IMR-90 (cell line): ENCODE data around the gene CPAMD8. TPM values are rescaled to one million over a fixed set of nuclear protein-coding genes. Genes with fewer than 3 reads are reported as not detected.
A peak's percentile ranks its signal among the peaks of the same experiment; 100 is the strongest.

Experiments used
- ATAC-seq: fragments of 200-7000 bp; cut with Tn5 transposase; 2 replicates; pipeline ENCODE4 v1.9.1; 2020; ENCODE audit warnings: low read depth, mild to moderate bottlenecking, moderate library complexity
- BruUV-seq: library from RNA; stranded (reverse); fragments of 400-500 nt; replicated peaks from 2 replicates; lab custom pipeline; 2021; lab: Mats Ljungman, UMichigan
- CTCF ChIA-PET: fragments of 300-600 bp; formaldehyde crosslinking; extraction: SDS; loops from one replicate; lab custom pipeline; 2021; ENCODE audit warnings: antibody characterized with exemption; lab: Yijun Ruan, JAX
- POLR2A ChIA-PET: fragments of 300-600 bp; sonication (Branson Sonifier 250); formaldehyde crosslinking; loops from one replicate; lab custom pipeline; 2022; ENCODE audit warnings: antibody characterized with exemption; ENCODE audit not compliant: unreplicated experiment; lab: Charles Lee
- DNase-seq: peaks from one replicate; pipeline ENCODE4 v3.0.0; 2013
- H2AFZ ChIP-seq: replicated peaks from 2 replicates; pipeline ENCODE3; 2013; ENCODE audit warnings: low read length, mild to moderate bottlenecking; ENCODE audit not compliant: poor library complexity
- H2AK5ac ChIP-seq: 2 replicates; pipeline ENCODE4 v1.6.1; 2013; ENCODE audit warnings: low read depth, low read length, inconsistent platforms
- H2AK9ac ChIP-seq: replicated peaks from 2 replicates; pipeline ENCODE3; 2013; ENCODE audit warnings: mild to moderate bottlenecking, low read depth, low read length, moderate library complexity; ENCODE audit not compliant: poor library complexity
- H2BK120ac ChIP-seq: 2 replicates; pipeline ENCODE4 v1.6.1; 2013; ENCODE audit warnings: low read depth, low read length, inconsistent platforms
- H2BK15ac ChIP-seq: 3 replicates; pipeline ENCODE4 v1.6.1; 2013; ENCODE audit warnings: low read depth, low read length, inconsistent platforms
- H2BK20ac ChIP-seq: 2 replicates; pipeline ENCODE4 v1.6.1; 2013; ENCODE audit warnings: low read depth, mild to moderate bottlenecking, inconsistent platforms, low read length, moderate library complexity
- H2BK5ac ChIP-seq: 2 replicates; pipeline ENCODE4 v1.6.1; 2013; ENCODE audit warnings: mild to moderate bottlenecking, low read depth, low read length, inconsistent platforms; ENCODE audit not compliant: poor library complexity, severe bottlenecking
- H3K14ac ChIP-seq: replicated peaks from 2 replicates; pipeline ENCODE4 v1.6.1; 2013; ENCODE audit warnings: low read depth, low read length, inconsistent platforms
- H3K18ac ChIP-seq: 2 replicates; pipeline ENCODE4 v1.6.1; 2013; ENCODE audit warnings: low read depth, low read length, control low read depth
- H3K23ac ChIP-seq: 2 replicates; pipeline ENCODE4 v1.6.1; 2013; ENCODE audit warnings: low read depth, low read length, inconsistent platforms
- H3K27ac ChIP-seq: 2 replicates; pipeline ENCODE4 v1.5.1; 2013; ENCODE audit warnings: mild to moderate bottlenecking, control low read depth, low read length; ENCODE audit not compliant: insufficient read depth
- H3K27me3 ChIP-seq: 2 replicates; pipeline ENCODE4 v1.6.1; 2013; ENCODE audit warnings: low read length; ENCODE audit not compliant: control insufficient read depth, insufficient read depth
- H3K36me3 ChIP-seq: 2 replicates; pipeline ENCODE4 v1.6.1; 2013; ENCODE audit warnings: low read length, mixed read lengths; ENCODE audit not compliant: control insufficient read depth, insufficient read depth
- H3K4ac ChIP-seq: 2 replicates; pipeline ENCODE4 v1.6.1; 2013; ENCODE audit warnings: low read depth, low read length, inconsistent platforms
- H3K4me1 ChIP-seq: 2 replicates; pipeline ENCODE4 v1.6.1; 2013; ENCODE audit warnings: low read length, mixed read lengths; ENCODE audit not compliant: control insufficient read depth, insufficient read depth
- H3K4me2 ChIP-seq: 2 replicates; pipeline ENCODE4 v1.6.1; 2013; ENCODE audit warnings: low read depth, mild to moderate bottlenecking, control low read depth, low read length, moderate library complexity
- H3K4me3 ChIP-seq: 2 replicates; pipeline ENCODE4 v1.5.1; 2013; ENCODE audit warnings: low read depth, mild to moderate bottlenecking, control low read depth, low read length, moderate library complexity; ENCODE audit not compliant: insufficient read depth
- H3K56ac ChIP-seq: 2 replicates; pipeline ENCODE4 v1.6.1; 2013; ENCODE audit warnings: low read length, inconsistent platforms; ENCODE audit not compliant: insufficient read depth; ENCODE audit errors: extremely low read depth
- H3K79me1 ChIP-seq, 2 experiments: 2 replicates each; pipeline ENCODE4 v1.6.1; 2013; ENCODE audit warnings: low read length in 2 of 2, inconsistent platforms in 1 of 2, low read depth in 1 of 2
- H3K9ac ChIP-seq: 2 replicates; pipeline ENCODE4 v1.6.1; 2013; ENCODE audit warnings: low read depth, low read length, control low read depth
- H3K9me1 ChIP-seq: 2 replicates; pipeline ENCODE4 v1.6.1; 2013; ENCODE audit warnings: low read length, inconsistent platforms; ENCODE audit not compliant: insufficient read depth
- H3K9me3 ChIP-seq: 2 replicates; pipeline ENCODE4 v1.6.1; 2013; ENCODE audit warnings: low read length; ENCODE audit not compliant: control insufficient read depth, insufficient read depth
- H4K20me1 ChIP-seq: 2 replicates; pipeline ENCODE4 v1.6.1; 2013; ENCODE audit warnings: low read length, inconsistent platforms; ENCODE audit not compliant: insufficient read depth
- H4K5ac ChIP-seq: 2 replicates; pipeline ENCODE4 v1.6.1; 2013; ENCODE audit warnings: mild to moderate bottlenecking, low read depth, low read length, control low read depth
- H4K8ac ChIP-seq, 2 experiments: 2 replicates each; pipeline ENCODE4 v1.6.1; 2013; ENCODE audit warnings: low read depth in 2 of 2, low read length in 2 of 2, control low read depth in 1 of 2, inconsistent platforms in 1 of 2
- H4K91ac ChIP-seq: 2 replicates; pipeline ENCODE4 v1.6.1; 2013; ENCODE audit warnings: low read depth, low read length, inconsistent platforms; ENCODE audit not compliant: insufficient read depth
- BHLHE40 ChIP-seq: fragments of 150-350 bp; IDR thresholded peaks from 2 replicates; pipeline ENCODE4 v1.6.1; 2016; ENCODE audit warnings: mild to moderate bottlenecking, low read depth, low read length
- CEBPB ChIP-seq: IDR thresholded peaks from 2 replicates; pipeline ENCODE4 v1.6.1; 2012; ENCODE audit warnings: low read depth, low read length, improper control_type of control experiment
- CHD1 ChIP-seq: IDR thresholded peaks from 2 replicates; pipeline ENCODE4 v1.6.1; 2012; ENCODE audit warnings: low read depth, low read length, improper control_type of control experiment
- ELK1 ChIP-seq: fragments of 150-350 bp; IDR thresholded peaks from 2 replicates; pipeline ENCODE4 v1.6.1; 2016; ENCODE audit warnings: low read depth, mild to moderate bottlenecking, low read length, moderate library complexity, borderline replicate concordance
- FOS ChIP-seq: fragments of 150-350 bp; IDR thresholded peaks from 2 replicates; pipeline ENCODE4 v1.6.1; 2016; ENCODE audit warnings: low read depth, low read length
- MAFK ChIP-seq: IDR thresholded peaks from 2 replicates; pipeline ENCODE4 v1.6.1; 2012; ENCODE audit warnings: low read depth, low read length, improper control_type of control experiment
- MAZ ChIP-seq: IDR thresholded peaks from 2 replicates; pipeline ENCODE4 v1.6.1; 2012; ENCODE audit warnings: low read depth, mild to moderate bottlenecking, low read length, improper control_type of control experiment, moderate library complexity, borderline replicate concordance
- MXI1 ChIP-seq: IDR thresholded peaks from 2 replicates; pipeline ENCODE4 v1.6.1; 2012; ENCODE audit warnings: low read depth, mild to moderate bottlenecking, low read length, moderate library complexity, borderline replicate concordance
- NFE2L2 ChIP-seq: fragments of 150-350 bp; IDR thresholded peaks from 2 replicates; pipeline ENCODE4 v1.6.1; 2016; ENCODE audit warnings: low read depth, mild to moderate bottlenecking, low read length
- POLR2A ChIP-seq: IDR thresholded peaks from 2 replicates; pipeline ENCODE4 v1.6.1; 2012; ENCODE audit warnings: mild to moderate bottlenecking, low read depth, low read length
- RAD21 ChIP-seq: IDR thresholded peaks from 2 replicates; pipeline ENCODE4 v1.6.1; 2012; ENCODE audit warnings: low read length, improper control_type of control experiment
- RCOR1 ChIP-seq: IDR thresholded peaks from 2 replicates; pipeline ENCODE4 v1.6.1; 2012; ENCODE audit warnings: mild to moderate bottlenecking, low read length, improper control_type of control experiment; ENCODE audit not compliant: insufficient replicate concordance
- SMC3 ChIP-seq: fragments of 150-350 bp; IDR thresholded peaks from 2 replicates; pipeline ENCODE4 v1.6.1; 2016; ENCODE audit warnings: low read depth, mild to moderate bottlenecking, antibody characterized with exemption, low read length, moderate library complexity
- USF2 ChIP-seq: fragments of 150-350 bp; IDR thresholded peaks from 2 replicates; pipeline ENCODE4 v1.6.1; 2017; ENCODE audit warnings: mild to moderate bottlenecking, antibody characterized with exemption, low read length, low read depth
- WGBS, 2 experiments: methylation state at CpG; one replicate each; pipeline versions ENCODE4 v1.1.5 to v1.1.7; 2013; ENCODE audit warnings: missing lambda C conversion rate in 2 of 2; ENCODE audit not compliant: insufficient read length in 1 of 2; ENCODE audit errors: extremely low coverage in 2 of 2; 5-methylcytosine and 5-hydroxymethylcytosine counted together
- dilution Hi-C: fragments of 300-500 bp; cut with HindIII; formaldehyde crosslinking; loops from one replicate; pipeline ENCODE4 v1.14.3; 2018; ENCODE audit warnings: low sequenced_read_pairs; ENCODE audit not compliant: unreplicated experiment
- in situ Hi-C: fragments of 300-500 bp; cut with MboI; formaldehyde crosslinking; loops from 3 replicates; pipeline ENCODE4 v1.14.3; 2019; ENCODE audit warnings: low sequenced_read_pairs, inconsistent platforms, mixed read lengths
- intact Hi-C: fragments of 100-400 bp; cut with micrococcal nuclease; formaldehyde crosslinking; loops from 2 replicates; pipeline ENCODE4 v1.10.0; 2022
- polyA plus RNA-seq, 3 experiments: library from polyadenylated mRNA; depleted of rRNA; stranded (reverse); fragments of >200 nt; gene quantifications; 2 replicates each; pipeline ENCODE4 v1.2.3, GENCODE V29; 2012; ENCODE audit warnings: low replicate concordance in 1 of 3
- total RNA-seq: library from RNA; depleted of rRNA; stranded (reverse); fragments of >200 nt; gene quantifications from 2 replicates; pipeline ENCODE4 v1.2.3, GENCODE V29; 2012
- TF ChIP-seq, protein P1 (sequence below): conservative IDR thresholded peaks from 2 replicates; pipeline ENCODE4 v1.5.1; 2012; ENCODE audit warnings: mild to moderate bottlenecking, low read depth, low read length, improper control_type of control experiment

CPAMD8 gene
- total and polyA plus RNA-seq, 2 of the 4 experiments (the other 2 are of a cell fraction) = 0.36 to 0.79 TPM

GRCh38 chr19:16851031-16851712 lies 175.4 kb downstream of the CPAMD8 start:
- dilution Hi-C loops (no loop called here), in situ Hi-C loops (no loop called here), intact Hi-C loops (no loop called here)
- H4K20me1 ChIP-seq = peaks cover 13% of the 10 kb centered on the region
- peak overlapping the region; percentile 92 for H2AK5ac ChIP-seq
- ATAC-seq (peak; percentile 76), DNase-seq (peak; percentile 77)
- peak overlapping the region; percentile 98 for H2BK5ac ChIP-seq
- CTCF ChIA-PET = no interaction called here
- peaks cover 10 to 70% of the 10 kb centered on the region in 2 experiments; a peak in 2 of 4 replicates for H3K79me1 ChIP-seq
- H3K56ac ChIP-seq = no peak overlapping the region
- H3K27ac ChIP-seq = peak overlapping the region; percentile 18; the same call in 1 of the 2 replicates
- H3K9me1 ChIP-seq = peaks cover 37% of the 10 kb centered on the region
- no peak overlapping the region; the same call in 1 of the 2 replicates for H3K18ac ChIP-seq
- no TSS peak for BruUV-seq
- peaks cover 16% of the 10 kb centered on the region for H3K4me1 ChIP-seq
- H3K9me3 ChIP-seq = no peaks in the 10 kb centered on the region
- H3K4ac ChIP-seq = peak overlapping the region; percentile 95; the same call in 1 of the 2 replicates
- H2AK9ac ChIP-seq = peak overlapping the region; percentile 93
- no peak overlapping the region for H3K4me3 ChIP-seq
- H2BK120ac ChIP-seq = peak overlapping the region; percentile 83
- no peak overlapping the region; the same call in 1 of the 2 replicates for H2BK20ac ChIP-seq
- peaks cover 70% of the 10 kb centered on the region for H3K36me3 ChIP-seq
- H4K91ac ChIP-seq = peak overlapping the region; percentile 87
- POLR2A ChIA-PET = interaction anchor here (0.6 kb wide), 1 partner anchor 192 kb away, joined by 5 read pairs; no protein-coding TSS in a partner anchor
- peak overlapping the region in 1 of 2 experiments; percentile 69; a peak in 3 of 4 replicates for H4K8ac ChIP-seq
- no peak overlapping the region for H3K23ac ChIP-seq
- H2AFZ ChIP-seq = peak overlapping the region; percentile 73
- 88% methylated on average over 14 of the region's 33 CpGs; no CpG with 5 or more reads in 1 of the 2 experiments for WGBS, 2 experiments
- H3K14ac ChIP-seq = no peak overlapping the region
- H4K5ac ChIP-seq = no peak overlapping the region
- H3K4me2 ChIP-seq = no peak overlapping the region
- no peaks in the 10 kb centered on the region for H3K27me3 ChIP-seq
- H3K9ac ChIP-seq = no peak overlapping the region
- 0 out of 3 replicates have a peak overlapping the region, but pooled peaks have one; percentile 12 for H2BK15ac ChIP-seq
- TF ChIP-seq RAD21 (no peak), RCOR1 (no peak), CEBPB (no peak), MXI1 (no peak), MAFK (no peak), SMC3 (no peak), POLR2A (no peak), MAZ (no peak), BHLHE40 (no peak), NFE2L2 (no peak), CHD1 (no peak), FOS (no peak), USF2 (no peak), ELK1 (no peak)
- TF ChIP-seq, protein P1, sequence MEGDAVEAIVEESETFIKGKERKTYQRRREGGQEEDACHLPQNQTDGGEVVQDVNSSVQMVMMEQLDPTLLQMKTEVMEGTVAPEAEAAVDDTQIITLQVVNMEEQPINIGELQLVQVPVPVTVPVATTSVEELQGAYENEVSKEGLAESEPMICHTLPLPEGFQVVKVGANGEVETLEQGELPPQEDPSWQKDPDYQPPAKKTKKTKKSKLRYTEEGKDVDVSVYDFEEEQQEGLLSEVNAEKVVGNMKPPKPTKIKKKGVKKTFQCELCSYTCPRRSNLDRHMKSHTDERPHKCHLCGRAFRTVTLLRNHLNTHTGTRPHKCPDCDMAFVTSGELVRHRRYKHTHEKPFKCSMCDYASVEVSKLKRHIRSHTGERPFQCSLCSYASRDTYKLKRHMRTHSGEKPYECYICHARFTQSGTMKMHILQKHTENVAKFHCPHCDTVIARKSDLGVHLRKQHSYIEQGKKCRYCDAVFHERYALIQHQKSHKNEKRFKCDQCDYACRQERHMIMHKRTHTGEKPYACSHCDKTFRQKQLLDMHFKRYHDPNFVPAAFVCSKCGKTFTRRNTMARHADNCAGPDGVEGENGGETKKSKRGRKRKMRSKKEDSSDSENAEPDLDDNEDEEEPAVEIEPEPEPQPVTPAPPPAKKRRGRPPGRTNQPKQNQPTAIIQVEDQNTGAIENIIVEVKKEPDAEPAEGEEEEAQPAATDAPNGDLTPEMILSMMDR = no peak
